ENCODE measurements around the gene ALK.

The ALK gene

GRCh38 chr2:29347774-29348461 is 573.5 kb downstream of the ALK start:
- DNase-seq (ENCODE audit: low read depth), result no peak
- TF ChIP-seq CTCF (IDR thresholded peaks at IDR 0.05; ENCODE audit: control insufficient read depth, insufficient read depth, low read depth, low read length, missing control alignments), result no peak
- no peak overlapping the region for H3K4me3 ChIP-seq (ENCODE audit: control insufficient read depth, low read depth, low read length)

GRCh38 chr2:29345236-29345635 is 576.1 kb downstream of the ALK start:
- TF ChIP-seq CTCF (IDR thresholded peaks at IDR 0.05; ENCODE audit: control insufficient read depth, insufficient read depth, low read depth, low read length, missing control alignments), result no peak
- no peak for DNase-seq (ENCODE audit: low read depth)

GRCh38 chr2:29343830-29344229 is 577.6 kb downstream of the ALK start:
- no peak for DNase-seq (ENCODE audit: low read depth)
- no peak overlapping the region for H3K4me3 ChIP-seq (ENCODE audit: control insufficient read depth, low read depth, low read length)
- no peak for TF ChIP-seq CTCF (IDR thresholded peaks at IDR 0.05; ENCODE audit: control insufficient read depth, insufficient read depth, low read depth, low read length, missing control alignments)

More at GRCh38 chr2:29345236-29345635, 576.1 kb downstream of the ALK start:
- no peak overlapping the region for H3K4me3 ChIP-seq (ENCODE audit: control insufficient read depth, low read depth, low read length)

GRCh38 chr2:29336341-29337241 is 584.8 kb downstream of the ALK start:
- TF ChIP-seq CTCF (IDR thresholded peaks at IDR 0.05; ENCODE audit: control insufficient read depth, insufficient read depth, low read depth, low read length, missing control alignments), result no peak
- no peak overlapping the region for H3K4me3 ChIP-seq (ENCODE audit: control insufficient read depth, low read depth, low read length)
- DNase-seq (ENCODE audit: low read depth), result no peak

- H3K4me3 ChIP-seq (ENCODE audit: control insufficient read depth, low read depth, low read length), result no peak overlapping the region
- no peak for TF ChIP-seq CTCF (IDR thresholded peaks at IDR 0.05; ENCODE audit: control insufficient read depth, insufficient read depth, low read depth, low read length, missing control alignments)
- no peak for DNase-seq (ENCODE audit: low read depth)
These were observed 586.0 kb downstream of the ALK start for GRCh38 chr2:29335396-29335795.

- no peak for TF ChIP-seq CTCF (IDR thresholded peaks at IDR 0.05; ENCODE audit: control insufficient read depth, insufficient read depth, low read depth, low read length, missing control alignments)
- no peak for DNase-seq (ENCODE audit: low read depth)
- no peak overlapping the region for H3K4me3 ChIP-seq (ENCODE audit: control insufficient read depth, low read depth, low read length)
These were observed 586.7 kb downstream of the ALK start for GRCh38 chr2:29334706-29335105.

All from AG09309 (cell line).